NCI-H510A (cell line): Measurements from ENCODE around the gene KRT79.
"Not testable (repeated sequence)": the region's sequence is repeated elsewhere in the genome, so short reads cannot be mapped to it uniquely, and the experiment has no call there.

Experiments
- DNase-seq: peaks from one replicate; lab custom pipeline; 2025; lab: John Stamatoyannopoulos, UW

Gene KRT79

GRCh38 chr12:52860102-52860823 lies 26.2 kb upstream of the KRT79 start:
- DNase-seq, result no peak

- DNase-seq, result no peak
These were observed 23.4 kb upstream of the KRT79 start for GRCh38 chr12:52857500-52857899.

GRCh38 chr12:52856787-52857186 lies 22.7 kb upstream of the KRT79 start:
- no peak for DNase-seq

GRCh38 chr12:52856077-52856476 lies 22.0 kb upstream of the KRT79 start:
- not testable (repeated sequence) for DNase-seq

GRCh38 chr12:52851787-52852186 lies 17.7 kb upstream of the KRT79 start:
- DNase-seq, result no peak

- DNase-seq, result no peak
These were observed 16.6 kb upstream of the KRT79 start for GRCh38 chr12:52850681-52851080.

- DNase-seq, result no peak
These were observed 15.4 kb upstream of the KRT79 start for GRCh38 chr12:52849511-52849910.

GRCh38 chr12:52848661-52849255 lies 14.6 kb upstream of the KRT79 start, which contains the start of gene KRT78:
TSS of gene KRT78 (minus strand) at chr12:52848994. CDS start at chr12:52848930, 64 bp downstream.
- no peak for DNase-seq

GRCh38 chr12:52847335-52848102 lies 13.4 kb upstream of the KRT79 start:
- DNase-seq, result no peak

- no peak for DNase-seq
These were observed 12.4 kb upstream of the KRT79 start for GRCh38 chr12:52846356-52846970.

GRCh38 chr12:52845946-52846345 lies 11.8 kb upstream of the KRT79 start:
- DNase-seq, result no peak

- DNase-seq, result no peak
These were observed 10.3 kb upstream of the KRT79 start for GRCh38 chr12:52844386-52844785.

- no peak for DNase-seq
These were observed 5.5 kb upstream of the KRT79 start for GRCh38 chr12:52839436-52840105.

GRCh38 chr12:52838609-52839435 lies 4.7 kb upstream of the KRT79 start:
- peak; percentile 14 for DNase-seq

- DNase-seq, result no peak
These were observed 3.9 kb upstream of the KRT79 start for GRCh38 chr12:52837781-52838608.

GRCh38 chr12:52837413-52837741 lies 3.3 kb upstream of the KRT79 start:
- no peak for DNase-seq

- no peak for DNase-seq
These were observed 2.6 kb upstream of the KRT79 start for GRCh38 chr12:52836491-52837412.

- DNase-seq, result no peak
These were observed 1.9 kb upstream of the KRT79 start for GRCh38 chr12:52836042-52836466.
